GM12873 (cell line): ENCODE measurements around the gene BHMT2.

Experiments used
- CTCF ChIP-seq: IDR thresholded peaks from 2 replicates; pipeline ENCODE4 v1.5.1; 2012; ENCODE audit warnings: low read depth, mild to moderate bottlenecking, moderate library complexity, low read length, control low read depth; ENCODE audit not compliant: insufficient read depth; ENCODE audit errors: missing control alignments

The BHMT2 gene, protein sequence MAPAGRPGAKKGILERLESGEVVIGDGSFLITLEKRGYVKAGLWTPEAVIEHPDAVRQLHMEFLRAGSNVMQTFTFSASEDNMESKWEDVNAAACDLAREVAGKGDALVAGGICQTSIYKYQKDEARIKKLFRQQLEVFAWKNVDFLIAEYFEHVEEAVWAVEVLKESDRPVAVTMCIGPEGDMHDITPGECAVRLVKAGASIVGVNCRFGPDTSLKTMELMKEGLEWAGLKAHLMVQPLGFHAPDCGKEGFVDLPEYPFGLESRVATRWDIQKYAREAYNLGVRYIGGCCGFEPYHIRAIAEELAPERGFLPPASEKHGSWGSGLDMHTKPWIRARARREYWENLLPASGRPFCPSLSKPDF

GRCh38 chr5:79069488-79070349 lies at the start of gene BHMT2, which contains the start of gene DMGDH:
Gene BHMT2, plus strand, starts transcription at chr5:79069767. Its CDS starts 16 bp downstream, at chr5:79069783.
Gene DMGDH, minus strand, starts transcription at chr5:79069674. Its CDS starts 54 bp downstream, at chr5:79069620.
- TF ChIP-seq CTCF = no peak

GRCh38 chr5:79020861-79021561 lies 48.6 kb upstream of the BHMT2 start:
- peak; percentile 77 for TF ChIP-seq CTCF

DNA sequence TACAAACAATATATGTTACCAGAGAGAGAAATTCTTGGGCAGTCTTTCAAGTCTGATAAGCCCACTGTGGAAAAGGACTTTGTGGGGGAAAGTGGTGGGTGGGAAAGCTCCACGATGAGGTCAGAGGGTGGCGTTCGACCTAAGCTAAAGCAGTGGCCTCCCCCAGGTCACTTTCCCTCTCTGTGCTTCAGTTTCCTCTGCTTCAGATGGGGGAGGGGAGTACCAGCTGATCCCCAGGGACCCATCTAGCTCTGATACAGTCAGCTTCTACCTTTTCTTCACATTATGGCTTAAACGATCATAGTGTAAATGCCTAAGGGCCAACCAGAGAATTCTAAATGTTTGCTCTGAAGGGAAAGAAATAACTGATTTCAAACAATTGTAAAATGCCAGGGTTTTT lies 47.8 kb upstream of the BHMT2 start:
- TF ChIP-seq CTCF = no peak

DNA sequence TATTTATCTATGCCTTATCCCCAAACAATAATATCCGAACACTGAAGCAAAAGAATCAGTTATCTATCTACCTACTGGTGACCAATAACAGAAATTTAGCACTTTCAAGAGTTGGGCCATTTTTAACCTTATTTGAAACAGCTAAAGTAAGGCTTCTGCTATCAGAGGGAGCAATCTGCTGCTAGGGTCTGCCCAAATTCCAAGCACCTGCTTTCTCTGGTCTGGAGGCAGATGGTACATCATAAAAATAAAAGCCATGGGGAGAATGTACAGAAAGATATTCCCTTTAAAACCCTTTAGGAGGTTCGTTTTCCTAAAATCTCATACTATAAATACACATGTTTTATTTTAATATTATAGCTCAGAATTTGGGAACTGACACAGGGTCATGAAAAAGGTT lies 46.8 kb upstream of the BHMT2 start:
- no peak for TF ChIP-seq CTCF

- no peak for TF ChIP-seq CTCF
Measured at GRCh38 chr5:79023348-79023747, 46.2 kb upstream of the BHMT2 start.

DNA sequence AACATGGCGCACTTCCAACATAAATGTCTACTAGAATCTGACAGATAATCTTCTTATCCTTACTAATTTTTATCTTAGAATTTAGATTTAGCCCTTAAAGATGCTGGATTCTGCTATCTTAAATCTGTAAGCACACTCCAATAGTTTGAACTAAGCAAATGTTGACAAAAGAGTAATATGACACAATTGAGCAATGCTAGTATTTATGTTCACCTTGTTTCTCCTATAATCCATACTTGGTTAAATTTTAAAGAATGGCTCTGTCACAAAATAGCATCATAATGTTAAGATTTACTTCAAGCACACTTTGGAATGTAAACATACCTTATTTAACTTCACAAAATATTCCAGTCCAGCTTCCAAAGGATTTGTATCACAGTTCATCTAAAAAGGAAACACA lies 45.6 kb upstream of the BHMT2 start:
- TF ChIP-seq CTCF = no peak
